ENCODE data around the gene CEP72.
A peak's percentile ranks its signal among the peaks of the same experiment; 100 is the strongest.
"Not testable (repeated sequence)": the region's sequence is repeated elsewhere in the genome, so short reads cannot be mapped to it uniquely, and the experiment has no call there.

CEP72 gene

GRCh38 chr5:686936-687335 is 74.8 kb downstream of the CEP72 start:
- H3K4me3 ChIP-seq (ENCODE audit: low read length in 2 of 2); H3K4me2 ChIP-seq (ENCODE audit: insufficient read depth, low read length, poor library complexity, severe bottlenecking); H3K18ac ChIP-seq (ENCODE audit: low read length); H3K79me1 ChIP-seq (ENCODE audit: low read depth, low read length); H3K23ac ChIP-seq (ENCODE audit: low read depth, low read length, poor library complexity); H3K4me1 ChIP-seq (ENCODE audit: control insufficient read depth in 2 of 2, insufficient read depth in 1 of 2, low read depth in 1 of 2, low read length in 2 of 2); H3K14ac ChIP-seq (ENCODE audit: low read length); H4K8ac ChIP-seq (ENCODE audit: low read depth, low read length); H3K27ac ChIP-seq (replicated peaks; ENCODE audit: low read length); H3K36me3 ChIP-seq (replicated peaks in 1 of 2; ENCODE audit: control insufficient read depth in 2 of 2, insufficient read depth in 2 of 2, low read length in 2 of 2); H2BK120ac ChIP-seq (ENCODE audit: low read depth, low read length); H3K27me3 ChIP-seq (ENCODE audit: control insufficient read depth in 3 of 3, insufficient read depth in 3 of 3, low read depth in 1 of 3, low read length in 3 of 3); H2AK5ac ChIP-seq (ENCODE audit: low read depth, low read length); H2BK15ac ChIP-seq (ENCODE audit: low read length); DNase-seq (ENCODE audit: low spot score); H3K9me3 ChIP-seq (replicated peaks in 1 of 2; ENCODE audit: control insufficient read depth in 2 of 2, insufficient read depth in 1 of 2, low read depth in 1 of 2, low read length in 2 of 2); H2BK5ac ChIP-seq (ENCODE audit: low read length); H3K4ac ChIP-seq (ENCODE audit: low read length); H3K9ac ChIP-seq (ENCODE audit: low read depth, low read length, poor library complexity); H4K91ac ChIP-seq (ENCODE audit: low read depth, low read length, poor library complexity); H2BK12ac ChIP-seq (ENCODE audit: low read length); H2AFZ ChIP-seq (ENCODE audit: low read length): not testable (repeated sequence)
- whole genome bisulfite sequencing, 2 donors (ENCODE audit: extremely low coverage in 2 of 2, insufficient read length in 2 of 2, insufficient replicate concordance in 1 of 2) = no CpG with 5 or more reads among the region's 12 CpGs

GRCh38 chr5:688348-689010 is 76.3 kb downstream of the CEP72 start:
- not testable (repeated sequence) for H2BK12ac ChIP-seq (ENCODE audit: low read length); H2BK120ac ChIP-seq (ENCODE audit: low read depth, low read length); H3K27ac ChIP-seq (replicated peaks; ENCODE audit: low read length); H3K9ac ChIP-seq (ENCODE audit: low read depth, low read length, poor library complexity); H2AK5ac ChIP-seq (ENCODE audit: low read depth, low read length); H3K4me3 ChIP-seq (ENCODE audit: low read length in 2 of 2); H3K36me3 ChIP-seq (replicated peaks in 1 of 2; ENCODE audit: control insufficient read depth in 2 of 2, insufficient read depth in 2 of 2, low read length in 2 of 2); H3K23ac ChIP-seq (ENCODE audit: low read depth, low read length, poor library complexity); DNase-seq (ENCODE audit: low spot score); H3K79me1 ChIP-seq (ENCODE audit: low read depth, low read length); H2BK5ac ChIP-seq (ENCODE audit: low read length); H3K14ac ChIP-seq (ENCODE audit: low read length); H3K4ac ChIP-seq (ENCODE audit: low read length); H3K27me3 ChIP-seq (ENCODE audit: control insufficient read depth in 3 of 3, insufficient read depth in 3 of 3, low read depth in 1 of 3, low read length in 3 of 3); H4K8ac ChIP-seq (ENCODE audit: low read depth, low read length); H3K4me2 ChIP-seq (ENCODE audit: insufficient read depth, low read length, poor library complexity, severe bottlenecking); H2AFZ ChIP-seq (ENCODE audit: low read length); H4K91ac ChIP-seq (ENCODE audit: low read depth, low read length, poor library complexity); H2BK15ac ChIP-seq (ENCODE audit: low read length); H3K4me1 ChIP-seq (ENCODE audit: control insufficient read depth in 2 of 2, insufficient read depth in 1 of 2, low read depth in 1 of 2, low read length in 2 of 2); H3K9me3 ChIP-seq (replicated peaks in 1 of 2; ENCODE audit: control insufficient read depth in 2 of 2, insufficient read depth in 1 of 2, low read depth in 1 of 2, low read length in 2 of 2)
- WGBS, 2 donors (ENCODE audit: extremely low coverage in 2 of 2, insufficient read length in 2 of 2, insufficient replicate concordance in 1 of 2) = no CpG with 5 or more reads among the region's 30 CpGs
- H3K18ac ChIP-seq (ENCODE audit: low read length) = peak overlapping the region; percentile 28

GRCh38 chr5:690293-690692 is 78.2 kb downstream of the CEP72 start:
- not testable (repeated sequence) for DNase-seq (ENCODE audit: low spot score); H3K27ac ChIP-seq (replicated peaks; ENCODE audit: low read length); H3K36me3 ChIP-seq (replicated peaks in 1 of 2; ENCODE audit: control insufficient read depth in 2 of 2, insufficient read depth in 2 of 2, low read length in 2 of 2); H2BK12ac ChIP-seq (ENCODE audit: low read length); H3K9ac ChIP-seq (ENCODE audit: low read depth, low read length, poor library complexity); H2BK15ac ChIP-seq (ENCODE audit: low read length); H3K9me3 ChIP-seq (replicated peaks in 1 of 2; ENCODE audit: control insufficient read depth in 2 of 2, insufficient read depth in 1 of 2, low read depth in 1 of 2, low read length in 2 of 2); H2AFZ ChIP-seq (ENCODE audit: low read length); H2AK5ac ChIP-seq (ENCODE audit: low read depth, low read length); H3K4me3 ChIP-seq (ENCODE audit: low read length in 2 of 2); H3K4ac ChIP-seq (ENCODE audit: low read length); H4K91ac ChIP-seq (ENCODE audit: low read depth, low read length, poor library complexity); H3K18ac ChIP-seq (ENCODE audit: low read length); H3K23ac ChIP-seq (ENCODE audit: low read depth, low read length, poor library complexity); H3K4me1 ChIP-seq (ENCODE audit: control insufficient read depth in 2 of 2, insufficient read depth in 1 of 2, low read depth in 1 of 2, low read length in 2 of 2); H4K8ac ChIP-seq (ENCODE audit: low read depth, low read length); H3K14ac ChIP-seq (ENCODE audit: low read length); H3K4me2 ChIP-seq (ENCODE audit: insufficient read depth, low read length, poor library complexity, severe bottlenecking); H3K79me1 ChIP-seq (ENCODE audit: low read depth, low read length); H2BK120ac ChIP-seq (ENCODE audit: low read depth, low read length); H2BK5ac ChIP-seq (ENCODE audit: low read length); H3K27me3 ChIP-seq (ENCODE audit: control insufficient read depth in 3 of 3, insufficient read depth in 3 of 3, low read depth in 1 of 3, low read length in 3 of 3)
- no CpG with 5 or more reads among the region's 12 CpGs for WGBS, 2 donors (ENCODE audit: extremely low coverage in 2 of 2, insufficient read length in 2 of 2, insufficient replicate concordance in 1 of 2)

GRCh38 chr5:691049-691448 is 78.9 kb downstream of the CEP72 start:
- not testable (repeated sequence) for H3K4me3 ChIP-seq (ENCODE audit: low read length in 2 of 2); H3K9me3 ChIP-seq (replicated peaks in 1 of 2; ENCODE audit: control insufficient read depth in 2 of 2, insufficient read depth in 1 of 2, low read depth in 1 of 2, low read length in 2 of 2); H2BK15ac ChIP-seq (ENCODE audit: low read length); H2BK12ac ChIP-seq (ENCODE audit: low read length); H2AK5ac ChIP-seq (ENCODE audit: low read depth, low read length); H3K14ac ChIP-seq (ENCODE audit: low read length); H3K27me3 ChIP-seq (ENCODE audit: control insufficient read depth in 3 of 3, insufficient read depth in 3 of 3, low read depth in 1 of 3, low read length in 3 of 3); H3K4me1 ChIP-seq (ENCODE audit: control insufficient read depth in 2 of 2, insufficient read depth in 1 of 2, low read depth in 1 of 2, low read length in 2 of 2); H3K4ac ChIP-seq (ENCODE audit: low read length); H3K18ac ChIP-seq (ENCODE audit: low read length); DNase-seq (ENCODE audit: low spot score); H3K36me3 ChIP-seq (replicated peaks in 1 of 2; ENCODE audit: control insufficient read depth in 2 of 2, insufficient read depth in 2 of 2, low read length in 2 of 2); H2BK120ac ChIP-seq (ENCODE audit: low read depth, low read length); H3K4me2 ChIP-seq (ENCODE audit: insufficient read depth, low read length, poor library complexity, severe bottlenecking); H3K79me1 ChIP-seq (ENCODE audit: low read depth, low read length); H3K23ac ChIP-seq (ENCODE audit: low read depth, low read length, poor library complexity); H2AFZ ChIP-seq (ENCODE audit: low read length); H4K8ac ChIP-seq (ENCODE audit: low read depth, low read length); H3K27ac ChIP-seq (replicated peaks; ENCODE audit: low read length); H3K9ac ChIP-seq (ENCODE audit: low read depth, low read length, poor library complexity); H4K91ac ChIP-seq (ENCODE audit: low read depth, low read length, poor library complexity); H2BK5ac ChIP-seq (ENCODE audit: low read length)
- WGBS, 2 donors (ENCODE audit: extremely low coverage in 2 of 2, insufficient read length in 2 of 2, insufficient replicate concordance in 1 of 2) = no CpG with 5 or more reads among the region's 23 CpGs
